RWPE2 (cell line): ENCODE data around the gene CIAPIN1.

Experiments used
- ATAC-seq: fragments of 200-7000 bp; cut with Tn5 transposase; 3 replicates; pipeline ENCODE4 v1.9.1; 2021; ENCODE audit warnings: low read depth
- DNase-seq: peaks from one replicate; pipeline ENCODE4 v3.0.0-alpha.2; 2020; ENCODE audit warnings: low spot score
- H3K27ac ChIP-seq: fragments of 450-650 bp; 2 replicates; pipeline ENCODE4 v1.5.1; 2017; ENCODE audit warnings: mild to moderate bottlenecking; ENCODE audit not compliant: poor library complexity, severe bottlenecking
- H3K27me3 ChIP-seq: fragments of 250-450 bp; sonication (Bioruptor Pico); 2 replicates; pipeline ENCODE4 v1.5.1; 2021; ENCODE audit warnings: mild to moderate bottlenecking, moderate library complexity; ENCODE audit not compliant: insufficient read depth, poor library complexity, severe bottlenecking
- H3K36me3 ChIP-seq: fragments of 250-450 bp; sonication (Bioruptor Pico); 2 replicates; pipeline ENCODE4 v1.5.1; 2020; ENCODE audit warnings: low read depth, mild to moderate bottlenecking, moderate library complexity
- H3K4me1 ChIP-seq: fragments of 250-450 bp; sonication (Bioruptor Pico); 2 replicates; pipeline ENCODE4 v1.5.1; 2021; ENCODE audit warnings: mild to moderate bottlenecking, moderate library complexity; ENCODE audit not compliant: insufficient read depth, poor library complexity, severe bottlenecking
- H3K4me3 ChIP-seq: fragments of 250-450 bp; sonication (Bioruptor Pico); 2 replicates; pipeline ENCODE4 v1.5.1; 2021; ENCODE audit warnings: mild to moderate bottlenecking, moderate library complexity; ENCODE audit not compliant: severe bottlenecking
- H3K9me3 ChIP-seq: fragments of 250-450 bp; sonication (Bioruptor Pico); 2 replicates; pipeline ENCODE4 v1.5.1; 2021; ENCODE audit warnings: mild to moderate bottlenecking, moderate library complexity; ENCODE audit not compliant: severe bottlenecking
- TF ChIP-seq, protein P1 (sequence below): fragments of 450-650 bp; IDR thresholded peaks from one replicate; pipeline ENCODE4 v1.5.1; 2017; ENCODE audit warnings: mild to moderate bottlenecking, moderate library complexity; ENCODE audit not compliant: poor library complexity, severe bottlenecking

Gene CIAPIN1

DNA sequence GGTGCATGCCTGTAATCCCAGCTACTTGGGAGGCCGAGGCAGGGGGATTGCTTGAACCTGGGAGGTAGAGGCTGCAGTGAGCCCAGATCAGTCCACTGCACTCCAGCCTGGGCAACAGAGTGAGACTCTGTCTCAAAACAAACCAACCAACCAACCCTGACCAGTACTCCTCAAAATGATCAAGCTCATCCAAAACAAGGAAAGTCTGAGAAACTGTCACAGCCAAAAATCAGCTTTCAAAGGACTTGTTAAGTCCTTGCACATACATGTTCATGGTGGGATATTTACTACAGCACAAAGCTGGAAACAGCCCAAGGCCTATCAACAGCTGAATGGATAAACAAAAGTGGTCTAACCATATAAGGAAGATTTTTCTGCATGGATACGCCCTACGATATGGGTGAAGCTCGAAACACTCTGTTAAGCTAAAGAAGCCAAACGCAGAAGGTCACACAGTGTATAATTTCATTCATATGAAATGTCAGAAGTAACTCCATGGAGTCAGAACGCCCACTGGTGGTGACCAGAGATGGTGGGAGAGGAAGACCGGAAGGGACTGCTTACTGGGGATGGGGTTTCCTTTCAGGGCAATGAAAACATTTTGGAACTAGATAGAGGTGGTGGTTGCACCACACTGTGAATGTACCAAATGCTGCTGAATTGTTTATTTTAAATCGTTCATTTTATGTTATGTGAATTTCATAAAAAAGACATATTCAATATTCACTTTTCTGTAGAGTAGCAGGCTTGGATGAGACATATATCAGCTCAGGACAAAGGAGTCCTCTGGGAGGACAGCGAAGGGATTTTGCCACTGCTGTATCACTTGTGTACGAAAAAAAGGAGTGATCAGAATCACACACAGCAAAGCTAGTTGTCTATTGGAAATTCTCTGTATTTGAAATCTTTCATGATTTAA is 24.9 kb downstream of the CIAPIN1 start:
- Histone ChIP-seq H3K9me3 (no peaks in the 10 kb centered on the region), H3K4me1 (peaks cover 9% of the 10 kb centered on the region), H3K4me3 (no peak overlapping the region), H3K27ac (no peak overlapping the region), H3K36me3 (peaks cover 3% of the 10 kb centered on the region; the same call in 1 of the 2 replicates), H3K27me3 (no peaks in the 10 kb centered on the region)
- ATAC-seq (peak; percentile 62), DNase-seq (no peak)
- TF ChIP-seq, protein P1, sequence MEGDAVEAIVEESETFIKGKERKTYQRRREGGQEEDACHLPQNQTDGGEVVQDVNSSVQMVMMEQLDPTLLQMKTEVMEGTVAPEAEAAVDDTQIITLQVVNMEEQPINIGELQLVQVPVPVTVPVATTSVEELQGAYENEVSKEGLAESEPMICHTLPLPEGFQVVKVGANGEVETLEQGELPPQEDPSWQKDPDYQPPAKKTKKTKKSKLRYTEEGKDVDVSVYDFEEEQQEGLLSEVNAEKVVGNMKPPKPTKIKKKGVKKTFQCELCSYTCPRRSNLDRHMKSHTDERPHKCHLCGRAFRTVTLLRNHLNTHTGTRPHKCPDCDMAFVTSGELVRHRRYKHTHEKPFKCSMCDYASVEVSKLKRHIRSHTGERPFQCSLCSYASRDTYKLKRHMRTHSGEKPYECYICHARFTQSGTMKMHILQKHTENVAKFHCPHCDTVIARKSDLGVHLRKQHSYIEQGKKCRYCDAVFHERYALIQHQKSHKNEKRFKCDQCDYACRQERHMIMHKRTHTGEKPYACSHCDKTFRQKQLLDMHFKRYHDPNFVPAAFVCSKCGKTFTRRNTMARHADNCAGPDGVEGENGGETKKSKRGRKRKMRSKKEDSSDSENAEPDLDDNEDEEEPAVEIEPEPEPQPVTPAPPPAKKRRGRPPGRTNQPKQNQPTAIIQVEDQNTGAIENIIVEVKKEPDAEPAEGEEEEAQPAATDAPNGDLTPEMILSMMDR: peak; percentile 81

DNA sequence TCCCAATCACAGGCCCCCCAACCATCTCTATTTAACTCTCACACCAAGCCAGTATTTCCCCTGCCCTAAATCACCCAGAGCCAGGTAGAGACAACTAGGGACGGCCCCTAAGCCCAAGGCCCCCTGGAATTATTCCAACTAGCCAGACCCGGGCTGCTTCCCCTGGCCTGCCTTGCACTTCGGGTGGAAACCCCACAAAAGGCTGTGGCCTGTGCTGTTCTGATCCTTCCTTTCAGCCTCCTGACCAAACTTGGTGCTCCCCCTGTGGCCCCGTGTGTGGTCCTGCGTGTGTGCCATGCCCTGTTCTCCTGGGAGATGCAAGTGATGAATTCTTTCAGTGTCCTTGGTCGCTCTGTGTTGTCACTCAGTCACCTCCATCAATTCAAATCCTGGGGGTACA is 27.7 kb downstream of the CIAPIN1 start:
- no peaks in the 10 kb centered on the region for H3K9me3 ChIP-seq
- no peaks in the 10 kb centered on the region for H3K36me3 ChIP-seq
- no peaks in the 10 kb centered on the region for H3K27me3 ChIP-seq
- ATAC-seq (no peak), DNase-seq (no peak)
- H3K27ac ChIP-seq: no peak overlapping the region
- TF ChIP-seq, protein P1: no peak
- no peak overlapping the region for H3K4me3 ChIP-seq
- H3K4me1 ChIP-seq: peaks cover 9% of the 10 kb centered on the region

DNA sequence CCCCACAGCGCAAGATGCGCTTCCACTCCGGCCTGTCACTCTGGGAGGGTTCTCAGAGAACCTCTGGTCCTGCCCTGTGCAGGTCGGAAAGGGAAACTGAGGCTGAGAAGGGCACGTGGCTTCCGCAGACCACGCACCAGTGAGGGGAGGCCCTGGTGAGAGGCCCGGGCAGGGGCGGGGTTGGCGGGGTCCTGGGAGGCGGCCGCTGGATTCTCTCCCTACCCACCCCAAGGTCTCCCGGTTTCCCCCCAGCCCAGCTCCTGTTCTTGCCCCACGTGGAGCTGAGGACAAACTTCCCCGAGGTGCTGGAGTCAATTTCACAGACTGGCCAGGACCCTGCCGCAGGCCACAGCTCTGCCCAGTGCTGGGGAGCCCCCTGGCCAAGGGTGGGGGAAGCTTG is 31.1 kb downstream of the CIAPIN1 start:
- H3K4me1 ChIP-seq: peaks cover 9% of the 10 kb centered on the region
- DNase-seq: no peak
- TF ChIP-seq, protein P1: no peak
- H3K36me3 ChIP-seq: no peaks in the 10 kb centered on the region
- no peaks in the 10 kb centered on the region for H3K9me3 ChIP-seq
- no peak overlapping the region for H3K4me3 ChIP-seq
- ATAC-seq: no peak
- no peaks in the 10 kb centered on the region for H3K27me3 ChIP-seq
- H3K27ac ChIP-seq: no peak overlapping the region

DNA sequence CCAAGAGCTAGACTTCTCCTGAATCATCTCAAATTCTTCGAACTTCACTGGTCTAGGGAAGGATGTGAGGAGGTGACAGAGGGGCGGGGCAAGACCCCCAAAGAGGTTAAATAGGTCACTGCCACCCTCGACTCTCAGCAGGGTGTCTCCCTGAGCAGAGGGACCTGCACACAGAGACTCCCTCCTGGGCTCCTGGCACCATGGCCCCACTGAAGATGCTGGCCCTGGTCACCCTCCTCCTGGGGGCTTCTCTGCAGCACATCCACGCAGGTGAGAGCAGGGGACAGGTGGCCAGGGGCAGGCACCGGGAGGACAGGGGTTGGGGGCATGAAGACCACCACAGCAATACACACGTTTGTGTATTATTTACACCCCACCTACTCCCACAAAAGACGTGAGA is 33.5 kb downstream of the CIAPIN1 start:
- Histone ChIP-seq H3K4me3 (no peak overlapping the region), H3K9me3 (no peaks in the 10 kb centered on the region), H3K4me1 (peaks cover 14% of the 10 kb centered on the region), H3K27ac (no peak overlapping the region), H3K36me3 (no peaks in the 10 kb centered on the region), H3K27me3 (no peaks in the 10 kb centered on the region)
- TF ChIP-seq, protein P1: no peak
- DNase-seq: no peak
- ATAC-seq: no peak

DNA sequence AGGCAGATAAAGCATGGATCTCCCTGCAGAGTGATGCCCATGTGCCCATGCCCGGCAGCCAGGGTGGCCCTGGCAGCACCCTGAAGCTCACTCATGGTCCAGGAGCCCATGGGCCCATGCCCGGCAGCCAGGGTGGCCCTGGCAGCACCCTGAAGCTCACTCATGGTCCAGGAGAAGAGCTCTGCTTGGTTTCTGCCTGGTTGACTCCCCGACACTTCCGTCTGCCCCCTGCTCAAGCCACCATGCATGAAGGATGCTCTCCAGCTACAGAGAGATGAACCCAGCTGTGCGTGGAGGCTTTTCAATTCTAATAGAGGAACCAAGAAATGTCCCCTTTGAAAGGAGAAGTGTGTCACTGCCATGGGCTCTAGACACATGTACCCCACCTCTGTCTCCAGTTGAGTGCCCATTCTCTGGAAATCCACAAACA is 33.9 kb downstream of the CIAPIN1 start:
- no peaks in the 10 kb centered on the region for H3K27me3 ChIP-seq
- no peaks in the 10 kb centered on the region for H3K9me3 ChIP-seq
- TF ChIP-seq, protein P1: no peak
- no peak overlapping the region for H3K27ac ChIP-seq
- DNase-seq (no peak), ATAC-seq (no peak)
- no peaks in the 10 kb centered on the region for H3K36me3 ChIP-seq
- peaks cover 10% of the 10 kb centered on the region for H3K4me1 ChIP-seq
- H3K4me3 ChIP-seq: no peak overlapping the region
